ENCODE data around the gene PLXNA2. TPM values are rescaled to one million over a fixed set of nuclear protein-coding genes. Genes with fewer than 3 reads are reported as not detected.

Gene PLXNA2
- total RNA-seq, 2 experiments from 2014 or later: 0.13 to 0.23 TPM

DNA sequence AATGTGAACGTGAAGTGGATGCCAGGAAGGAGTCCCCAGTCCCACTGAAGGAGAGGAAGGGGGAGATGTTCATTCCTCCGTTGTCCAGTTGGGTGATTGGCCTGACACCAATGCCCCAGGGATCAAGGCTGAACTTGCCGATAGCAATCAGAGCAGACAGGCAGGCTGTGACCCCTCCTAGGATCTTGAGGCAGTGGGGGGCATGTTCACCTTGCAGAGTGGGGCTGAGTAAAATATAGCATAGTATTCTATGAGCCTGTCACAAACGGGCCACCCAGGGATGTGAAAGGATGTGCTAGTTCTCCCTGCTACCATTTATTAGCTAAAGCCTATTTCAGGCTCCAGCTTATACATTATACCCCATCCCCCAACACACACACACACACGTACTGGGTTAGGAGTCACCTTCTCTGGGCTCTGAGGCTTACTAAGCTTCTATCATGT, 252.6 kb downstream of the PLXNA2 start:
- DNase-seq (no peak), ATAC-seq (no peak)
- Mint-ChIP-seq H3K27me3 (peaks cover 9% of the 10 kb centered on the region), H3K9me3 (no peaks in the 10 kb centered on the region), H3K4me1 (ENCODE audit: low read depth) (no peaks in the 10 kb centered on the region), H3K36me3 (ENCODE audit: low read depth) (no peaks in the 10 kb centered on the region), H3K4me3 (no peak overlapping the region), H3K27ac (no peak overlapping the region)
- intact Hi-C loops (cut with micrococcal nuclease): no loop called here
- CTCF ChIA-PET: interaction anchor here (0.9 kb wide), 1 partner anchor 107 kb away, joined by 3 read pairs; no protein-coding TSS in a partner anchor
- POLR2A ChIA-PET: no interaction called here
- TF ChIP-seq, protein P1, sequence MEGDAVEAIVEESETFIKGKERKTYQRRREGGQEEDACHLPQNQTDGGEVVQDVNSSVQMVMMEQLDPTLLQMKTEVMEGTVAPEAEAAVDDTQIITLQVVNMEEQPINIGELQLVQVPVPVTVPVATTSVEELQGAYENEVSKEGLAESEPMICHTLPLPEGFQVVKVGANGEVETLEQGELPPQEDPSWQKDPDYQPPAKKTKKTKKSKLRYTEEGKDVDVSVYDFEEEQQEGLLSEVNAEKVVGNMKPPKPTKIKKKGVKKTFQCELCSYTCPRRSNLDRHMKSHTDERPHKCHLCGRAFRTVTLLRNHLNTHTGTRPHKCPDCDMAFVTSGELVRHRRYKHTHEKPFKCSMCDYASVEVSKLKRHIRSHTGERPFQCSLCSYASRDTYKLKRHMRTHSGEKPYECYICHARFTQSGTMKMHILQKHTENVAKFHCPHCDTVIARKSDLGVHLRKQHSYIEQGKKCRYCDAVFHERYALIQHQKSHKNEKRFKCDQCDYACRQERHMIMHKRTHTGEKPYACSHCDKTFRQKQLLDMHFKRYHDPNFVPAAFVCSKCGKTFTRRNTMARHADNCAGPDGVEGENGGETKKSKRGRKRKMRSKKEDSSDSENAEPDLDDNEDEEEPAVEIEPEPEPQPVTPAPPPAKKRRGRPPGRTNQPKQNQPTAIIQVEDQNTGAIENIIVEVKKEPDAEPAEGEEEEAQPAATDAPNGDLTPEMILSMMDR (IDR thresholded peaks at IDR 0.05): no peak

DNA sequence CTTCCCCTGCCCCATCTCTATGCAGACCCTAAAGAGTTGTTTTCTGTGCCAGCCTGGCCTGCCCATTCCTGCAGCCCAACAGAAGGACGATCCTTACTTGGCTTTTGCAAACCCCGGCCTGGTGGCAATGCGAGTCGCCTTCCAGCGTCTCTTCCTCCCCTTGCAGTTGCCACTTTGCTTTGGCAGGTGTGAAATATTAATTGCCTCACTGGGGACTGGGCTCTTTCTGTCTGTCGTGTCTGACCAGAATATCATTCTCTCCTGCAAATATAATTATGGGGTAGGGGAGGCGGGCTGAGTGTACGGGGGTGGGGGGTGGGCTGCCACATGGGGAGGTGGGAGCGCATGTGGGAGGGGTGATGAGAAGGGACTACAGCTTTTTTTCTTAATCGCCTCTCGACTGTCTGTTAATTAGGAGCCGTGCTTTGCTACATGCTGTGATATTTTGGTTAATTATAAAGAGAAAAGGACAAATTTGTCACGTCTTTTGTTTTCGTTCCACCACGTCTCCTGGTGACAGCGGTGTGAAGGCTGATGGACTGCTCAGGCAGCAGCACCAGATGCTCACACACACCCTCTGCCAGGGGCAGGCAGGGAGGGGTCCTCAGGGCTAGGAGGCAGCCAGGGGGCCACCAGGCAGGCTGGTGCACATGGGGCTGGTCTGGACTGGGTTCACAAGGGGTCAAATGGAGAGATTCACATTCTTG, 253.2 kb downstream of the PLXNA2 start:
- Mint-ChIP-seq H3K4me1 (ENCODE audit: low read depth) (no peaks in the 10 kb centered on the region), H3K36me3 (ENCODE audit: low read depth) (no peaks in the 10 kb centered on the region), H3K27ac (no peak overlapping the region), H3K9me3 (no peaks in the 10 kb centered on the region), H3K27me3 (peaks cover 9% of the 10 kb centered on the region), H3K4me3 (no peak overlapping the region)
- DNase-seq (no peak), ATAC-seq (no peak)
- TF ChIP-seq, protein P1 (IDR thresholded peaks at IDR 0.05): no peak
- ChIA-PET CTCF (interaction anchor here (0.9 kb wide), 1 partner anchor 106 kb away, joined by 3 read pairs; no protein-coding TSS in a partner anchor), POLR2A (no interaction called here)
- intact Hi-C loops (cut with micrococcal nuclease): no loop called here

DNA sequence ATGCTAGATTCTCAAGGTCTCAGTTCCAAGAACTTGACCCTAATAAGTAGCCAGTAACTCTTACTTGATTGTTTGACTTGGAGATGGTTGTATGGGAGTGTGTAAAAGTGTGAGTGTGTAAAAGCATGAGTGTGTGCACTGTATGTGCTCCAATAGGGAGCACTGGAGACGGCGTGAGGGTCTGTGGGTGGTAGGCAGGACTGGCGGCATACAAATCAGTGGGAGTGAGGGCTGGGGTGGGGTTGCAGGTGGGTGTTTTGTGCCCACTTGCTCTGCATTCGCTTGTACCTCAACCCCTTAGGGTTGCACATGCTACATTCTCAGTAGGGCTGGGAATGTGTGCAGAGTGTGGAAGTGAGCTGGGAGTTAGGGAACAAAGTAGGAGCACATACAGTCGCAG, 253.7 kb downstream of the PLXNA2 start:
- DNase-seq (no peak), ATAC-seq (no peak)
- H3K27ac Mint-ChIP-seq: no peak overlapping the region
- CTCF ChIA-PET: interaction anchor here (0.5 kb wide), 1 partner anchor 193 kb away, joined by 3 read pairs; no protein-coding TSS in a partner anchor
- POLR2A ChIA-PET: no interaction called here
- H3K27me3 Mint-ChIP-seq: peaks cover 9% of the 10 kb centered on the region
- intact Hi-C loops (cut with micrococcal nuclease): no loop called here
- H3K4me1 Mint-ChIP-seq (ENCODE audit: low read depth): no peaks in the 10 kb centered on the region
- no peaks in the 10 kb centered on the region for H3K9me3 Mint-ChIP-seq
- no peaks in the 10 kb centered on the region for H3K36me3 Mint-ChIP-seq (ENCODE audit: low read depth)
- TF ChIP-seq, protein P1 (IDR thresholded peaks at IDR 0.05): no peak
- no peak overlapping the region for H3K4me3 Mint-ChIP-seq

DNA sequence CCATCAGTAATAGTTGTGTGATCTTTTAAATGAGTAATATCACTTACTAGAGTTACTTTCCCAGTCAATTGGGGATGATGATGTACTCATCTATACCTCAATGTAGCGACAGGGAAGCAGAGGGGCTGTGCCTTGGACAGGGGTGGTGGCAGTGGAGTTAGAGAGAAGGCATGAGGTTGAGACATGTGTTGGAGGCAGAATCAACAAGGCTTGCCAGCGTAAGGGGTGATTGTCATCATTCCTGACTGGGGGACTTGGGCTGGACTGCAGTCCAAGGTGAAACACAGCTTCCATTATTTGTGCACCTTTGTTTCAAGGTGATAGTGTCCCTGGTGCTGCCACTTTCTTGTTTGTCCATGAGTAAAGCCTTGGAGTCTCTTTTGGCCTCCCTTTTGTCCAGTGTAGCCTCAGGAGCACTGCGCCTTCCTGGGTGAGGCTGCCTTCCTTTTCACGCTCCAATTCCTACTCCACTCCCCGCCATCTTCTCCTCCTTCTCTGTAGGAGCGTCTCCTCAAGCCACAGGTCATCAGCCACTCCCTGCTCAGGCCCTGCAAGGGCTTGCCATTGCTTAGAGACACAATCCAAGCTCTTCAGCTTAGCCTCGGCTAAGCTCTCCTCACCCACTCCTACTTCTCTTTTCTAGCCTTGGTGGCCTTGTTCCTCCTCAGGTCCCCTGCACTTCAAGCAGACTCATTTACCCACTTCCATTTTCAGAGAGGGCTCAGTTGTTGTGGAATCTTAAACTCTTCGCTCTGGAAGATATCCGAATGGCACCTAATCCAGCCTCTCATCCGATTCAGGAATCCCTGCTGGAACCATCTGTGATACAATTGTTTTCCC, 255.6 kb downstream of the PLXNA2 start:
- Mint-ChIP-seq H3K9me3 (no peaks in the 10 kb centered on the region), H3K27ac (no peak overlapping the region), H3K4me3 (no peak overlapping the region), H3K4me1 (ENCODE audit: low read depth) (no peaks in the 10 kb centered on the region), H3K27me3 (peaks cover 9% of the 10 kb centered on the region), H3K36me3 (ENCODE audit: low read depth) (no peaks in the 10 kb centered on the region)
- ATAC-seq (no peak), DNase-seq (no peak)
- TF ChIP-seq, protein P1 (IDR thresholded peaks at IDR 0.05): no peak
- ChIA-PET CTCF (no interaction called here), POLR2A (no interaction called here)
- intact Hi-C loops (cut with micrococcal nuclease): no loop called here

DNA sequence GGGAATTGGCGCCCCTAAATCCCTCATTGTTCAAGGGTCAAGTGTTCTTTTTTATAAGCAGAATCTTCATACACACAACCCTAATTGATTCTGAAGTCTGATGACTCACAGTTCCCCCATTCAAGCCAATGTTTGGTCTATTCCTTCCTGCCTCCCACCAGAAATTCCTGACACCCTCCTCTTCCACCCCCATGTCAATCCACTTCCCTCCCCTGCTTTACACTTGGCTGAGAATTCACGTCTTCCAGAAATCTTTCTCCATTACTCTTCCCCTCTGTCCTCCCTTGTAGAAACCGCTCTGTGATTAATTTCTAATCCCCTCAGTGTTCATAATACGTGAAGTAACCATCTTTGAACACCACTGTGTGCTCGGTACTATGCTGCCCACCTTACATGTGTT, 257.0 kb downstream of the PLXNA2 start:
- ChIA-PET CTCF (no interaction called here), POLR2A (no interaction called here)
- intact Hi-C loops (cut with micrococcal nuclease): no loop called here
- ATAC-seq: no peak
- peaks cover 9% of the 10 kb centered on the region for H3K27me3 Mint-ChIP-seq
- TF ChIP-seq, protein P1 (IDR thresholded peaks at IDR 0.05): no peak
- H3K36me3 Mint-ChIP-seq (ENCODE audit: low read depth): no peaks in the 10 kb centered on the region
- DNase-seq: no peak
- no peak overlapping the region for H3K27ac Mint-ChIP-seq
- no peak overlapping the region for H3K4me3 Mint-ChIP-seq
- no peaks in the 10 kb centered on the region for H3K4me1 Mint-ChIP-seq (ENCODE audit: low read depth)
- no peaks in the 10 kb centered on the region for H3K9me3 Mint-ChIP-seq
